Ecto neural progenitor cell (in vitro differentiated cells): ENCODE measurements around the gene SLC41A3.

Experiments
- DNase-seq: peaks from one replicate; pipeline ENCODE4 v3.0.0-alpha.2; 2018; ENCODE audit warnings: low spot score

The SLC41A3 gene

DNA sequence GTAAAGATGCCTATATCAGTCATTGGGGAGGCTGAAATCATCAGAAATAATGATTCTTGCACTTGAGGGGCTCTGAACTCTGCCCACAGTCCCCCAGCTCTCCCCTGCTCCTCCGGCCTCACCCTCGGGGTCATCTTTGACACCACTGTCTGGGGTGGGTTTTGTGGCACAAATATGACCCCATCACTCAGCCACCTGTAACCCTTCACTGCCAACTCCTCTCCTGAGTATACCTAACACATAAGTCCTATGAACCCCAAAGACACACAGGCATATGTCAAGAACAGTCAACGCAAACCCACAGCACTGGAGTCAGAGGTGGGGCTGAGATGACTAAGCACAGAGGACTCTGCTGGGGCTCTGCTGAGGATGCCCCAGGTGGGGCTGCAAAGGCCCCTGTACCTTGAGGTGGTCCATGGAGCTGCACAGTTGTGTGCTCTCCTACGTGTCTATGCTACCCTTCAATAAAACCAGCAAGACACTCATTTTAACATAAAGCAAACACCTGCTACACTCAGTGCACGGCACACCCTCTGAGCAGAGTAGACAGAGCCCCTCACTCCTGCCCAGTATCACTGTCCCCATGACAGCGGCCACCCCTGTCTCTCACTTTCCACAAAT, 29.9 kb downstream of the SLC41A3 start:
- no peak for DNase-seq

DNA sequence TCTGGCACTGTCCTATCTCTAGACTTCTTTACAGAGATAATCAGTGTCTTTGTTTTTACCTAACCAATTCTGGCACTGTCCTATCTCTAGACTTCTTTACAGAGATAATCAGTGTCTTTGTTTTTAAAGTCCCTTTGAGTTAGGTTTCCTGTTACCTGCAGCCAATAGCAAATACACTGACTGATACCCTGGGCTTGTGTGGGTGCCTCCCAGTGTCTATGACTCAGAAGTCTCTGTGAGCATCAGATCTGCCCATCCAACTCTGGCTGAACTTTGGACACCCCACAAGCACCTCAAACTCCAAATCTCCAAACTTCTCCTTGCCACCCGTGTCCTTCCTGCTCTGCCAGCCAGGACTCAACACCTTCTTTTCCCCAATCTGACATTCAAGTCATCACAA, 30.4 kb downstream of the SLC41A3 start:
- DNase-seq = no peak

DNA sequence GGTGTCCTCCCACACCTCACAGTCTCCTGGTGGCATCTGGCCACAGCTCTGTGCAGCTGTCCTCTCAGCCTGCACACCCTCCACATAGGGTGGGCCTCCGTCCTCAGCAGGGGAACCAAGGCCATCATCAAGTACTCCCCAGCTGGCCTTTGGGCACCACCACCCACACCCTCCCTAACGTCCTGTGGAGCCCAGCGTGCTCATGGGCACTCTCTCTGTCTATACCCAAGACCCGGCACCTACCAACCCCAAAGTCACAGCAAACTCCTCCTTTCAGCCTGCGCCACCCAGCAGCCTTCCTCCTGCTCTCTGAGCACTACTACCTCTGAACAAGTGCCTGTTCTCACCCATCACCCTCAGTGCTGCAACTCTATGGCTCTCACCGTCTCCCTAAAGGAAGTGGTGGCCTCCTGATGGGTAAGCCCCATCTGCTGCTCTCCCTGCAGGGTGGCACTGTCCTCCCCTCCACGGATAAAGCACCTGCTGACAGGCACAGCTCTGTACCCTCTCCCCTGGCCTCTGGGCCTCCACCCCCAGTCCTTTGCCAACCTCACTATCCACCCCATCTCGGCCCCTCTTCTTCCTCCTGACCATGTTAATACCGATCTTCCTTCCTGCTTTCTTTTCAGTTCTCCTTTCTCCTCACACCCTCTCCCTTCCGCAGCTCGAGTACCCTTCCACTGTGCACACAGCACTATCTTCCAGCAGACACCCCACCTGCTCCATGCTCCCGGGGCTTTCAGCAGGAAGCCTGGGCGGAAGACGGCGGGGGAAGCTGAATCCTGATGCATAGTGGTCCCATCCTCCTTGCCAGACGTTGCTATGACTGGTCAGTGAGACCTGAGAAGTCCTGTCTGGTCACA, 31.5 kb downstream of the SLC41A3 start:
- no peak for DNase-seq

DNA sequence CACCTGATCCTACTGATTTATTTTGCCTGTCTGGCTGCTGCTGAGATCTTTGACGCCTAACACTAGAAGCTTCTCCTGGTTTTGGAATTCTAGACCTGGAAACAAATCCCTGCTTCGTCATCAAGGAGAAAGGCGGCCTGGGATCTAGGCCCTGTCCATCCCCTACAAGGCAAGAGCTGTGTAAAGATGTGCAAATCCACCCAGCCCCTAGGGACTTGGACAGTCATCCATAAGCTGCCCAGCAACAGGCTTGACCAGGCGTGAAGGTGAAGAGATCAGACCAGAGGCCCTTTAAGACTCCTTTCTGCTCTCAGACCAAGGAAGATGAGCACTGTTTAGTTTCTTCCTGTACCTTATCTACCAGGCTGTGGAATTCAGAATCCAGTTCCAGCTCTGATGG, 32.2 kb downstream of the SLC41A3 start:
- no peak for DNase-seq

DNA sequence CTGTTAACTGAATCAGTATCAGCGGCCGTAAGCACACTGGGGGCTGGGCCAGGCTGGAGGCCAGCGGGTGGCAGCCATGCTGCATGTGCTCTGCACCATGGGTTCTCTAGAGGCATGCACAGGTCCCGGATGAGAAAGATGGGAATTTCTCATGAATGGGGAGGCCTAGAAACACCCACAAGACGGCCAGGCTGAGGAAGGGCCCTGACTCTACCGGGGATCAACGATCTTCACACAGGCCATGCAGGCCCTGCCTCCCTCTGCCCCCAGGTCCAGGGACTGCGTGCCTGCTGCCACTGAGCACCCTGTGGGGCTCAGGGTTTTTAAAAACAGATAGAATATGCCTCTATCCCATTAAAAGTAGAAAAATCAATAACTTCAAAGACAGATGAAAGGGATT, 32.7 kb downstream of the SLC41A3 start:
- DNase-seq = no peak

- DNase-seq = no peak
Observed at GRCh38 chr3:126050626-126051025, 33.3 kb downstream of the SLC41A3 start.

GRCh38 chr3:126050050-126050392, 33.9 kb downstream of the SLC41A3 start:
- no peak for DNase-seq

DNA sequence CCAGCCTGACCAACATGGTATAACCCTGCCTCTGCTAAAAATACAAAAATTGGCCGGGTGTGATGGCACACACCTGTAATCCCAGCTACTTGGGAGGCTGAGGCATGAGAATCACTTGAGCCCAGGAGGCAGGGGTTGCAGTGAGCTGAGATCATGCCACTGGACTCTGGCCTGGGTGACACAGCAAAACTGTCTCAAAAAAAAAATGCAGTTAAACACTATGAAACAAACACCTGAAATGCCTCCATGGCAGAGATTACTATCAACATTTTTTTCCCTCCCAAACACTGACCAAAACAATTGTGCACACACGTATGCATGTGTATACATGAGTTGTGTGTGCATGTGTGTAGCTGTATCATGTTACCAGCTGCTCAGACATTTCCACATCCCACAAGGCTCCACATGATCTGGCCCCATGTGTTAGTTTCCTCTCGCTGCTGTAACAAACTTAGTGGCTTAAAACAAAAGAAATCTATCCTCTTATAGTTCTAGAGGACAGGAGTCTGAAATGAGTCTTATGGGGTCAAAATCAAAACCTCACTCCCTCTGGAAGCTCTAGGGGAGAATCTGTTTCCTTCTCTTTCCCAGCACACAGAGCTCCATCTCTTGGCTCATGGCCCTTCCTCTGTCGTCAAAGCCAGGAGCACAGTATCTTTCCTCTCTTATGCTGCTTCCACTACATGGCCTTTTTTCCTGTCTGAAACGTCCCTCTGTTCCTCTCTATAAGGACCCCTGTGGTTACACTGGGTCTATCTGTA, 34.5 kb downstream of the SLC41A3 start:
- peak; percentile 9 for DNase-seq

DNA sequence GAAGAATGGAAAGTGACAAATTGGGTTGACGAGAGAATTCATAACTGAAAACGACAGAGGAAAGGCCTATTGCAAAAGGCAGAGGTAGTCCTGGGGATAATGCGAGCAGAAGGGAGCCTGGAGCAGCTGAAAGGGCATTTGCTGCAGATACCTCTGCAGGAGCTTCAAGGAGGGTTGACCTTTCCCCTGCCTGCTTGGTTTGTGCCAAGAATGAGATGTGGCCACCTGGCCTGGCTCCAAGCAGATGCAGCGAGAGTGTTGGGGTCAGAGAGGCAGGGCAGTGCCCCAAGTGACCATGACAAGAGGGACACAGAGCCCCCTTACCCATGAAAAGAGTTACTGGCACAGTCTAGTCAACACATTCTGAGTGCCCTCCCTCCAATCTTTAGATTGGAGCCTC, 43.5 kb downstream of the SLC41A3 start:
- peak; percentile 11 for DNase-seq

GRCh38 chr3:126039870-126040269, 44.1 kb downstream of the SLC41A3 start:
- no peak for DNase-seq

DNA sequence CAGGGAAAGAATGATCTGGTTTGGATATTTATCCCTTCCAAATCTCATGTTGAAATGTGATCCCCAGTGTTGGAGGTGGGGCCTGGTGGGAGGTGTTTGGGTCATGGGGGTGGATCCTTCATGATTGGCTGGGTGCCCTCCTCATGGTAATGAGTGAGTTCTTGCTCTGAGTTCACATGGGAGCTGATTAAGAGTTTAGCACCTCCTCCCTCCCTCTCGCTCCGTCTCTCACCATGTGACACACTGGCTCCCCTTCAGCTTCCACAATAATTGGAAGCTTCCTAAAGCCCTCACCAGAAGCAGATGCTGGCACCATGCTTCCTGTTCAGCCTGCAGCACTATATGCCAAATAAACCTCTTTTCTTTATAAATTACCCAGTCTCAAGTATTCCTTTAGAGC, 45.1 kb downstream of the SLC41A3 start:
- DNase-seq = peak; percentile 22

DNA sequence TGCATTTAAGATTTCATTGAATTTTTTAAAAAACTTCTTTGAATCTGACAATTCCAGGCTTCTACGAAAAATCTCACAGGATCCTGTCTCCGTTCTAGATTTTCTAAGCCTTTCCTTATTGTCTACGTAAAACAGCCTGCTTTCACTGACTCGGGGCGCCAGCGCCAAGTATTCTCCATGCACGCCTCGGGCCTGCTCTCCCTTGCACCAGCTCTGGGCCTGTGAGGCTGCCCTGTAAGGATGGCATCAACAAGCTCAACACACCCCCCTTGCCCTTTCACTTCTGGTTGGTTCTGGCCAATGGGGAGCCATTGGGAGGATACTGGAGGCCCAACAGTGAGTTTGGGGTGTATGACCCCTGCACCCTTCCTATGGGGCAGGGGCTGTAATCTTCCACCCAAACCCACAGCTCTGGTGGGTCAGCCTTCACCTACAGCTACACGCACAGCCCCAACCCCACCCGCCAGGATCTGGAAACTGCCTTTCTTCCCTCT, 47.8 kb downstream of the SLC41A3 start:
- peak; percentile 28 for DNase-seq

GRCh38 chr3:126035362-126036050, 48.4 kb downstream of the SLC41A3 start:
- DNase-seq = peak; percentile 15

DNA sequence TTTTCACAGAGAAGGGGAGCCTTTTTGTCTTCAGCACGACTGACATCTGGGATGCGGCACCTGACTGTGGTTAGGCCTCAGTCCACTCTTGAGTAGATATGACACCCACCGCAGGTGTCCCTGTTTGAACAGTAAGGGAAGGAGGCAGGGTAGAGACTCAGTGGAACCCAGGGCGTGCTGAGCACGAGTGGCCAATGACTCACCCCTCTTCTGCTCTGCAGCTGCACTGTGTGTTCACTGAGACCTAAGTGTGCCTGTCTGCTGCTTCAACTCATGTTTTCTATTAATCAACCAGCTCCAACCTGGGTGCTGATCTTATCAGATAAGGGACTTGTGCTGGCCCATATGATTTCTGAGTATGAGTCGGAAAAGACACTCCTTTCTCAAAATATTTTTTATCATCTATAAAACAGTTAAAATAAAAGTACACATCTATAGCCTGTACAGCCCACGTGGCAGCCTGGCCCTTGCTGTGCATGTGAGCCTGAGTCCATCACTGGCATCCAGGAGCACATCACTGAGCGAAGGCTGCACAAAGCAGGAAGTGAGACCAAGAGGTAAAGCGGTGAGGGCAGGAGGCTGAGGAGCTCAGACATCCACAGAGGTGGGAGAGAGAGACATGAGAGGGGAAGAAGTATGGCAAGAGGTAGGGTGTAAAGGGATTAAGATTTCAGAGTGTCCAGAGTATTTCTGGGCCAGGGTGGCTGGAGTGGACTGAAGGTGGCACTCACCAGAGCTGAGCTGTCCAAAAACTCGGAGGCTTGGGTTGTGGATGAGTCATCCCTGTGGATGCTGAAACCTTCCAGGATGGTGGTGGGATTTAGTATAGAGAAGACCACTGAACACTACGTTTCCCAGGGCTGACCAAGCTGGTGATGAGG, 49.2 kb downstream of the SLC41A3 start:
- peak; percentile 26 for DNase-seq

- DNase-seq = peak; percentile 26
Observed at GRCh38 chr3:126033765-126034164, 50.2 kb downstream of the SLC41A3 start.

- peak; percentile 21 for DNase-seq
Observed at GRCh38 chr3:126033051-126033745, 50.7 kb downstream of the SLC41A3 start.

GRCh38 chr3:126031981-126032471, 51.9 kb downstream of the SLC41A3 start:
- DNase-seq = peak; percentile 22

- no peak for DNase-seq
Observed at GRCh38 chr3:126030455-126030854, 53.5 kb downstream of the SLC41A3 start.

GRCh38 chr3:126029241-126029640, 54.7 kb downstream of the SLC41A3 start:
- no peak for DNase-seq

DNA sequence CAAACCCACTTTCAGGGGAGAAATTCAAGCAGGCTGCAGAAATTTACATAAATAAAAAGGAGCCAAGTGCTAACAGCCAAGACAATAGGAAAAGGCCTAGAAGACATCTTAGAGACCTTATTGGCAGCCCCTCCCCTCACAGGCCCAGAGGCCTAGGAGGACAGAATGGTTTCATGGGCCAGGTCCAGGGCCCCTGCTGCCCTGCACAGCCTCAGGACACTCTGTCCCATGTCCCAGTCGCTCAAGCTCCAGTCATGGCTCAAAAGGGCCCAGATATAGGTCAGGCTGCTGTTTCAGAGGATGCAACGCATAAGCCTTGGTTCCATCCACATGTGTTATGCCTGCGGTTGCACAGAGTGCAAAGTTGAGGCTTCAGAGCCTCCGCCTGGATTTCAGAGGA, 55.8 kb downstream of the SLC41A3 start:
- peak; percentile 26 for DNase-seq
